LNCaP clone FGC (cell line): ENCODE measurements around the gene ARSK.

Experiments used
- DNase-seq: peaks from one replicate; pipeline ENCODE4 v3.0.0-alpha.2; 2011; ENCODE audit warnings: low read depth
- H3K4me3 ChIP-seq: 2 replicates; pipeline ENCODE4 v1.5.1; 2011; ENCODE audit warnings: mild to moderate bottlenecking, low read depth, low read length, control low read depth
- CTCF ChIP-seq: IDR thresholded peaks from 2 replicates; pipeline ENCODE4 v1.5.1; 2012; ENCODE audit warnings: mild to moderate bottlenecking; ENCODE audit not compliant: control insufficient read depth, insufficient read depth; ENCODE audit errors: extremely low read depth

The ARSK gene, protein sequence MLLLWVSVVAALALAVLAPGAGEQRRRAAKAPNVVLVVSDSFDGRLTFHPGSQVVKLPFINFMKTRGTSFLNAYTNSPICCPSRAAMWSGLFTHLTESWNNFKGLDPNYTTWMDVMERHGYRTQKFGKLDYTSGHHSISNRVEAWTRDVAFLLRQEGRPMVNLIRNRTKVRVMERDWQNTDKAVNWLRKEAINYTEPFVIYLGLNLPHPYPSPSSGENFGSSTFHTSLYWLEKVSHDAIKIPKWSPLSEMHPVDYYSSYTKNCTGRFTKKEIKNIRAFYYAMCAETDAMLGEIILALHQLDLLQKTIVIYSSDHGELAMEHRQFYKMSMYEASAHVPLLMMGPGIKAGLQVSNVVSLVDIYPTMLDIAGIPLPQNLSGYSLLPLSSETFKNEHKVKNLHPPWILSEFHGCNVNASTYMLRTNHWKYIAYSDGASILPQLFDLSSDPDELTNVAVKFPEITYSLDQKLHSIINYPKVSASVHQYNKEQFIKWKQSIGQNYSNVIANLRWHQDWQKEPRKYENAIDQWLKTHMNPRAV

DNA sequence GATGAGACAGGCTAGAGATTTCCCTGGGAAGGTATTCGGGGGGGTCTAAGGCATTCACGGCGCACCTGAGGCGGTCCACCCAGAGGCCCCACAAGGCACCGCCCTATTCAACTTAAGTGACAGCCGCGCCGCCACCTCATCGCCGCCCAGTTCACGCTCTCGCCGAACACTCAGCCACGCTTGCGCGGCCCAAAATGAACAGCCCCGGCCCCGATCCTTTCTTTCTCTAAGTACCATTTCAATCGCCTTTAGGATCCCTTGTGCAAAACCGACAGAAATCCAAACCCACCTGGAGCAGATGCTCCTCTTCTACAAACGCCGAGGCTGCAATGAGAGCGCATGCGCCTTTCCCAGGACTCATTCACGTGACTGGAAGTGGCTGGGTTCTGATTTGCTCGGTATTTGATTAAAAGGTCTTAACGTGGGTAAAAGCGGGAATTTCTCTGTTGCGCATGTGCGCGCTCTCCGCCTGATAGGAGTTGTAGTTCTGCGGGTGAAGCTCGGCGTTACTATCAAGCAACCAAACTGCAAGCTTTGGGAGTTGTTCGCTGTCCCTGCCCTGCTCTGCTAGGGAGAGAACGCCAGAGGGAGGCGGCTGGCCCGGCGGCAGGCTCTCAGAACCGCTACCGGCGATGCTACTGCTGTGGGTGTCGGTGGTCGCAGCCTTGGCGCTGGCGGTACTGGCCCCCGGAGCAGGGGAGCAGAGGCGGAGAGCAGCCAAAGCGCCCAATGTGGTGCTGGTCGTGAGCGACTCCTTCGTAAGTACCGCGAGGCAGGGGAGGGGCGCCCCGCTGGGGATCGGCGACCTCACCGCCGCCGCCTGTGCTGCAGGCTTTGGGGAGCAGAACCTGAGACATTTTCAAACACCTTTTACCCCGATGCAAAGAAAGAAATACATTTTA lies at the start of gene ARSK, which contains the start of gene SKIC3:
ARSK (plus strand) TSS at position 455 of the 902 bp plus-strand sequence; CDS start at position 633, 178 bp downstream.
SKIC3 (minus strand) TSS at position 331 of the 902 bp plus-strand sequence. CDS start 7,827 bp downstream, outside the sequence.
- peak within 1 kb of the TSS; percentile 74 for H3K4me3 ChIP-seq
- DNase-seq, result peak; percentile 99
- 0 out of 2 replicates have a peak, but pooled peaks have one; percentile 2 for TF ChIP-seq CTCF

DNA sequence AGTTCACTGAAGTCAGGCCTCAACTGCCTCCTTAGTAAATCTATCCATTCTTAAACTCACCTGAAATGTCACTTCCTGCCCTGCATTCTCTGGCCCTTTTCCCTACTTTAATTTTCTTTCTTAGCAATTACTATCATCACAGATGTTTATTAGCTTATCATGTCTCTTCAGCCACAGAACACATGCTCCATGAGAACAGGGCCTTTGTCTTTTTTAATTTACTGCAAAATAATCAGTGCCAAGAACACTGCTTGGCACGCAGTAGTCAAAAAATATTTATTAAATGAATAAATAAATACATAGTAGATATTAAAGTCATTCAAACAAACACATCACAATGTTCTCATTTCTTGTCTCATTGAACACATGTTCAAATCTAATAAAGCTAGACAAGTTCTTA lies 46.4 kb upstream of the ARSK start:
- peak; percentile 66 for DNase-seq
- no peak for TF ChIP-seq CTCF
- H3K4me3 ChIP-seq, result no peak overlapping the region

GRCh38 chr5:95511606-95512005 lies 43.3 kb upstream of the ARSK start:
- no peak for TF ChIP-seq CTCF
- no peak overlapping the region for H3K4me3 ChIP-seq
- no peak for DNase-seq

GRCh38 chr5:95518417-95518816 lies 36.5 kb upstream of the ARSK start:
- DNase-seq, result no peak
- H3K4me3 ChIP-seq, result no peak overlapping the region
- no peak for TF ChIP-seq CTCF

DNA sequence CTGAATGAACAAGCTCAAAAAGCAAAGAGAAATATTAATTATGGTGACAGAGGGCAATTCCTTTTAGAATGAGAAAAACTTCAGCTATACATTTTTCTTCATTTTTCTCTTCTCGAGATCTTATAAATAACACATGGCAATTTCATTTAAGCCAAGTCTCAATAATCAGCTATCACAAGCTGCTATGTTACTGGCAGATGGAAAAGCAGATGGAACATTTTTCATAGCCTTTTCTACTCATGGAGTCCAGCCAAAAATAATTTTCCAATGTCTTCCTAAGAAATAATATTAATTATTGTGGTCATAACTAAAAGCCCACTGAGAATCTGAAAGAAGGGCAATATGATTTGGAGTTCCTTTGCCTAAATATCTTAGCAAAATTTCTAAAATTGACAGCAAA lies 35.8 kb upstream of the ARSK start:
- no peak for TF ChIP-seq CTCF
- DNase-seq, result no peak
- no peak overlapping the region for H3K4me3 ChIP-seq

DNA sequence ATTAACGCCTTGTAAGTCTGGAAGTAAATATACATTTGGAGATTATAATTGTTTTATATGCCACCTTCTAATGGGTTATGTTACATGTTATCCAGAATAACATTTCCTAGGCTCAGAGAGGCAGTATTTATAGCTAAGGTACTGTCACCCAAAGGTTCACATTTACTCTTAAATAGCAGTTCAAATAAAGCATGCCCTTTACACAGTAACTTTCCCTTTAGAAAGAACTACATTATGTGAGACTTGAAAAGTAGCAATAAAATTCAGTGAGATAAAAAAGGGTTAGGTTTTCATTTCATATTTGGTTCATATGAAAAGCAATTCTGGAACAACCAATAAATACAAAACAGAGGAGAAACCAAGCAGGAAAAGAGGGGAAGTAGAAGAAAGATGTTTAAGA lies 35.2 kb upstream of the ARSK start:
- no peak overlapping the region for H3K4me3 ChIP-seq
- TF ChIP-seq CTCF, result no peak
- DNase-seq, result no peak
